ENCODE data around the gene ANKRD65.

- TF ChIP-seq POLR2A (IDR thresholded peaks at IDR 0.05; ENCODE audit: low read depth, low read length) (no peak), POLR2AphosphoS5 (IDR thresholded peaks at IDR 0.05; ENCODE audit: low read depth, low read length) (no peak)
Observed at GRCh38 chr1:1430992-1431844, 10.1 kb upstream of the ANKRD65 start.
